Hepatic stellate cell (primary cell): ENCODE results near the gene SLC22A24.
"Not testable (repeated sequence)": the region's sequence is repeated elsewhere in the genome, so short reads cannot be mapped to it uniquely, and the experiment has no call there.

Source experiments
- DNase-seq: peaks from one replicate; pipeline ENCODE4 v3.0.0; 2011; ENCODE audit warnings: low spot score

SLC22A24 gene, protein sequence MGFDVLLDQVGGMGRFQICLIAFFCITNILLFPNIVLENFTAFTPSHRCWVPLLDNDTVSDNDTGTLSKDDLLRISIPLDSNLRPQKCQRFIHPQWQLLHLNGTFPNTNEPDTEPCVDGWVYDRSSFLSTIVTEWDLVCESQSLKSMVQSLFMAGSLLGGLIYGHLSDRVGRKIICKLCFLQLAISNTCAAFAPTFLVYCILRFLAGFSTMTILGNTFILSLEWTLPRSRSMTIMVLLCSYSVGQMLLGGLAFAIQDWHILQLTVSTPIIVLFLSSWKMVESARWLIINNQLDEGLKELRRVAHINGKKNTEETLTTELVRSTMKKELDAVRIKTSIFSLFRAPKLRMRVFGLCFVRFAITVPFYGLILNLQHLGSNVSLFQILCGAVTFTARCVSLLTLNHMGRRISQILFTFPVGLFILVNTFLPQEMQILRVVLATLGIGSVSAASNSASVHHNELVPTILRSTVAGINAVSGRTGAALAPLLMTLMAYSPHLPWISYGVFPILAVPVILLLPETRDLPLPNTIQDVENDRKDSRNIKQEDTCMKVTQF

DNA sequence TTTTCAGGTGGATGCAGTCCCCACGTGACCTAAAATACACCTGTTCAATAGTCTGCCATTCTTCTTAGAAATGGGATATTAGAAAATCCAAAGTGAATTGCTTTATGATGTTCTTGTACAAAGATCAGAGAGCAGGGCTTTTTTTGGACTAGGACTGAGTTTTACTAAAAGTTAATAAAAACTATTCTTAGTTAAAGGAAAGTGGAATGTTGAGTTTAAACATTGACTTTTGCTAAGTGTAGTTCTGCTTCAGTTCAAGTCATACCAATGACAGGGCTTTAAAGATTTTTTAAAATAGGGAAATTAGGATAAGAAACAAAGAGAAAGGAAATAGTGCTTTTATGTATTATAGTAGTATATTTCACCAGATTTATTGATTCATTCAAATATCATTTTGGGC lies at the start of gene SLC22A24:
SLC22A24 (minus strand) TSS at position 101 of the 400 bp plus-strand sequence. CDS start 442 bp downstream, outside the sequence.
- no peak for DNase-seq

GRCh38 chr11:63180536-63180935 lies 36.5 kb upstream of the SLC22A24 start:
- no peak for DNase-seq

GRCh38 chr11:63179432-63180041 lies 35.5 kb upstream of the SLC22A24 start:
- no peak for DNase-seq

DNA sequence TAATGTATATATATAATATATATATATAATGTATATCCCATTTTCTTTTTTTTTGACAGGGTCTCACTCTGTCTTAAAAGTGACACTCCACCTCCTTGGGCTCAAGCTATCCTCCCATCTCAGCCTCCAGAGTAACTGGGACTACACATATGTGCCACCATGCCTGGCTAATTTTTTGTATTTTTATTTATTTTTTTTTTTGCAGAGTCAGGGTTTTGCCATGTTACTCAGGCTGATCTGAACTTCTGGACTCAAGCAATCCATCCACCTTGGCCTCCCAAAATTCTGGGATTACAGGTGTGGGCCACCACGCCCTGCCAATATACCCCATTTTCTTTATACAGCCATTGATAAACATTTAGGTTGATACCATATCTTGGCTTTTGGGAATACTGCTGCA lies 33.9 kb upstream of the SLC22A24 start:
- DNase-seq = no peak

GRCh38 chr11:63165706-63166310 lies 21.8 kb upstream of the SLC22A24 start:
- DNase-seq = no peak

DNA sequence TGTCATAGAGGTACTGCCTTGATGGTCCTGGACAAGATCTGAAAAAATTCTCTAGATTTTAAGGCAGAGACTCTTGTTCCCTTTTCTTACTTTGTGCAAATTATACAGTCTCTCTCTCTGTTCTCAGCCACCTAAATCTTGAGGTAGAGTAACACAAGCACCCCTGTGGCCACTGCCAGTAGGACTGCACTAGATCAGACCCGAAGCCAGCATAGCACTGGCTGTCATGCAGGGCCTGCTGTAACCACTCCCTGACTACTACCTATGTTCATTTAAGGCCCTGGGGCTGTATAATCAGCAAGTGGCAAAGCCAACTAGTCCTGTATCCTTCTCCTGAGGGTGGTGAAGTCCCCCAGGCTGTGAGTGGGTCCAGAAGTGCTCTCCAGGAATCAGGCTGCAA lies 11.8 kb upstream of the SLC22A24 start:
- DNase-seq = no peak

- DNase-seq = no peak
Measured at GRCh38 chr11:63146581-63146980, 2.6 kb upstream of the SLC22A24 start.

GRCh38 chr11:63142459-63142858 lies 1.6 kb downstream of the SLC22A24 start:
- DNase-seq = no peak

DNA sequence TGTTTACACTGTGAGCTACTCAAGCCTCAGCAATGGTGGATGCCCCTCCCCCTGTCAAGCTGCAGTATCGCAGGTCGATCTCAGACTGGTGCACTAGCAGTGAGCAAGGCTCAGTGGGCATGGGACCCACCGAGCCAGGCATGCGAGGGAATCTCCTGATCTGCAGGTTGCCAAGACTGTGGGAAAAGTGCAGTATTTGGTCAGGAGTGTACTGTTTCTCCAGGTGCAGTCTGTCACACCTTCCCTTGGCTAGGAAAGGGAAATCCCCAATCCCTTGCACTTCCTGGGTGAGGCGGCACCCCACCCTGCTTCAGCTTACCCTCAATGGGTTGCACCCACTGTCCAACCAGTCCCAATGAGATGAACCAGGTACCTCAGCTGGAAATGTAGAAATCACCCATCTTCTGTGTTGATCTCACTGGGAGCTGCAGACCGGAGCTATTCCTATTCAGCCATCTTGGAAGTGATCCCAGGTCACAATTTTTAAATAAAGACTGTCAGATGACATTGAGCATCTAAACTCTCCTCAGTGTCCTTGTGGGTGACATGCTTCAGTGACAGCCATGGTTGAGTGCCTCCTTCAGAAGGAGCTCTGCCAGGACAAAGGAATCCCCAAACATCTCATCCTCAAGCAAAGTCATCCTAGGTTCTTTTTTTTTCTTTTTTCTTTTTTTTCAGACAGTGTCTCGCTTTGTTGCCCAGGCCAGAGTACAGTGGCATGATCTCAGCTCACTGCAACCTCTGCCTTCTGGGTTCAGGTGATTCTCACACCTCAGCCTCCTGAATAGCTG lies 10.8 kb downstream of the SLC22A24 start:
- no peak for DNase-seq

DNA sequence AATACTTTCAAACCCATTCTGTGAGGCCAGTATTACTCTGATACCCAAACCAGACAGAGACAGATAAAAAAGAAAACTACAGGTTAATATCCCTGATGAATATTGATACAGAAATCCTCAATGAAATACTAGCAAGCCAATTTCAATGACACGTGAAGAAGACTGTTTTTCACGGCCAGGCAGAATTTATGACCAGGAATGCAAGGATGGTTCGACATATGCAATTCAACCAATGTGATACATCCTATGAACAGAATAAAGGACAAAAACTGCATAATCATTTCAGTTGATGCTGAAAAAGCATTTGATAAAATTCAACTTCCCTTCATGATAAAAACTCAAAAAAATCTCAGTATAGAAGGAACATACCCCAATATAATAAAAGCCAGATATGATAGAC lies 44.5 kb downstream of the SLC22A24 start:
- no peak for DNase-seq

DNA sequence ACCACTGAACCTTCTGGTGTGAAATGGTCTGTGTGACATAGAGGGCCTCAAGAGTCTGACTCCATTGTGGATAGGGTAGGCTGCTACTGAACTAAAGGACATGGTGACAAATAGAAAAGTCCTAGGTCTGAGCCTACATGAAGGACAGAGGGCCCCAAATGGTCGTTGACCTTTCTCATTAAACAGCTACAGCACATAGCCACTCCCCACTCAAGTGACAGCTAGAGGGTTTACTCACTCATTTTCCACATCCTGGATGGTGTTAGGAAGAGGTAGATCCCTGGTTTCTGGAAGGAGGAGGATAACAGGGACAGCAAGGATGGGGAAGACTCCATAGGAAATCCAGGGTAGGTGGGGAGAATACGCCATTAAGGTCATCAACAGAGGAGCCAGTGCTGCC lies 63.3 kb downstream of the SLC22A24 start:
- DNase-seq = no peak

- not testable (repeated sequence) for DNase-seq
Measured at GRCh38 chr11:63046203-63046602, 97.8 kb downstream of the SLC22A24 start.

GRCh38 chr11:63042596-63042995 lies 101.4 kb downstream of the SLC22A24 start:
- DNase-seq = no peak

GRCh38 chr11:63032457-63032856 lies 111.6 kb downstream of the SLC22A24 start:
- DNase-seq = no peak
